H7 (cell line): ENCODE data around the gene BNIP5. TPM values are rescaled to one million over a fixed set of nuclear protein-coding genes. Genes with fewer than 3 reads are reported as not detected.
A peak's percentile ranks its signal among the peaks of the same experiment; 100 is the strongest.

ENCODE experiments used
- DNase-seq: peaks from one replicate; pipeline ENCODE4 v3.0.0; 2012
- H3K27me3 ChIP-seq: 2 replicates; pipeline ENCODE4 v1.6.0; 2011; ENCODE audit warnings: mild to moderate bottlenecking, low read length; ENCODE audit not compliant: control insufficient read depth, insufficient read depth
- H3K36me3 ChIP-seq: replicated peaks from 2 replicates; pipeline ENCODE4 v1.5.1; 2011; ENCODE audit warnings: low read length; ENCODE audit not compliant: control insufficient read depth, insufficient read depth
- H3K4me3 ChIP-seq: 2 replicates; pipeline ENCODE4 v1.5.1; 2011; ENCODE audit warnings: low read depth, mild to moderate bottlenecking, control low read depth, low read length, moderate library complexity; ENCODE audit not compliant: insufficient read depth
- total RNA-seq: library from RNA; depleted of rRNA; stranded (reverse); fragments of >200 nt; shearing (Covaris generic); gene quantifications from 2 replicates; pipeline ENCODE4 v1.2.3, GENCODE V29; 2014

The BNIP5 gene
- total RNA-seq, 1 experiment from 2014 or later, result not detected

DNA sequence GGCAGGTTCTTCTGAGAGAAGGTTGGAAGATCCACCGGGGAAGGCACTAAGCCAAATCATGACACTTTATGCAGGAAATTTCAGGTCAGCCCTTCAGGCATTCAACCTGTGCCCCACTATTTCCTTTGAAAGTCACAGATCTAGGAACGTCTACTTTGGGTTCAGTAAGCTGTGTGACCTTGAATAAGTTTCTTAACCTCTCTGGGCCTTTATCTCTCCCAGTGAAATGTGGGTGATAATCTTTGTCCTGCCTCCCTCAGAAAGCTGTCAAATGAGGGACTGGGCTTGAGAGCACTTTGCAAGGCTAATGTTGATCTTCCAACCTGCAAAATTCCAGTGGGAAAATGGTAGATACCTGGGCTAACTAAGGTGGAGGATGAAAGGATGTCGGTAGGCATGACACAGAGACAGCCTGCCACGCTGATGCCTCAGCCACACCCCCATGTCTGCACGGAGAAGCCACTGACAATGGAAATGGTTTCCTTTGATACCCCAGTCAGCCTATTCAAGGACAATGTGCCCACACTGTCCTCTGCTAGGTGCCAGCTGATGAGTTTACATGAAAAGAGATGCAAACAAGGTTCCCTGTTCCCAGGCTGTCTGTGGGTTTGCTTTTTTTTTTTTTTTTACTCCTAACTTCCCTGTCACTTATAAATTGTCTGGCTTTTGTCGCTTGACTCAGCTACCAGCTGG, 9.3 kb downstream of the BNIP5 start:
- peak; percentile 61 for DNase-seq
- Histone ChIP-seq H3K36me3 (no peaks in the 10 kb centered on the region), H3K27me3 (no peaks in the 10 kb centered on the region), H3K4me3 (no peak overlapping the region)

DNA sequence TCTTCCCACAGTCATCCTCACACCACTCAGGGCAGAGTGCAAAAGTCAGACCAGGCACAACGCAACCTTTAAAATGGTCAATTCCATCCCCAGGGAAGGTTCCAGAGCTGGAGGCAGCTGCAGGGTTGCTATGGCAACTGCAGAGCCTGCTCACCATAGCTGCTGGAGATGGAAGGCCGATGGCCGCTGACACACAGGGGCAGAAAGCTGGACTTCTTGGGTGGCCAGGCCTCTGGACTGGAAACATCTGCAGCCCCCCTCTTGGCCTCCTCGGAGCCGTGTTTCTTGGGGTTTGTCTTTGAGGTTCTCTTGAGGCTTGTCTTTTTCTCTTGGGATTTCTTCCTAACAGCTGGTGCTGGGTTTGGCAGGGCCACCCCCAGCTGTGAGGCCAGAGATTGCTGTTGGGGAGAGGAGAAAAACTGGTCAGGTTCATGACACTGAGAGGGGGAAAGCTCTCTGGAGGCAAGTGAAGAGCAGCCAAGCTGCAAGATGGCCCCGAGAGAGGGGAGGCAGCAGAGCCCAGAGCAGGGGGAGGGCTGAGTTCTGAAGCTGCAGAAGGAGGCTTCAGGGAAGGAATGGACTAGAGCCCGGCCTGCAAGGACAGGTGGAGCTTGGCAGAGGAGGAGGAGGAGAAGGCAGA, 10.2 kb downstream of the BNIP5 start:
- DNase-seq, result no peak
- Histone ChIP-seq H3K27me3 (no peaks in the 10 kb centered on the region), H3K36me3 (no peaks in the 10 kb centered on the region), H3K4me3 (no peak overlapping the region)

DNA sequence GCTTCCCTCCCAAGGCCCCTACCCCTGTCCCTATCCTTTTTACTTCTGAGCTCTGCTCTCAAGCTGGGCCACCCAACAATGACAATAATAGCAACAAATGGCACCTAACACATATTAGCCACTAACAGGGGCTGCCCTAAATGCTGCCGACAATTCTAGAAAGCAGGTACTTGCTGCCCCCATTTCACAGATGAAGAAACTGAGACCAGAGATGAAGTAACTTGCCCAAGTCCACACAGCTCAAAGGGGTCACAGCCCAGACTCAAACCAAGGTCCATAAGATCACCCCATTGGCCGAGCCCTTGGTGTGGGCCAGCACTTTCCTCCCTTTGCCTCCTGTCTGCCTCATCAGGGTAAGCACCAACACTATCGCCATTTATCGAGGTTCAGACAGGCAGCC, 12.0 kb downstream of the BNIP5 start:
- DNase-seq, result no peak
- Histone ChIP-seq H3K36me3 (no peaks in the 10 kb centered on the region), H3K4me3 (no peak overlapping the region), H3K27me3 (no peaks in the 10 kb centered on the region)

DNA sequence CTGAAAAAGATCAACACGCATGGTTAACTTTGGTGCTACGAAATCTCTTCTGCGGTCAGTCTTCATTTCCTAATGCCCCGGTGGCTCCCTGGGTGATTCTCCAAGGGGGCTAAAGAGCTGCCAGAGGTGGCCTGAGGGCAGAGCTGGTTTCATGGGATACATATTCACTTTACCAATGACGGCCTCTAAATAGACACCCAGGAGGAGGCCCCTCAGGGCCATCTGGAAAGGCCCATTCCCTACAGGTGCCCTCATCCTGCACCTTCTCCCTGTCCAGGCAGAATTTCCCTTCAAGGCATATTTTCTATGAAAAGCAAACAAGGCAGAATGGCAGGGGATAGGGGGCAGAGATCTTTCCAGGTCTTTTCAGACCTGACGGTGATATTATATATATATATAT, 12.5 kb downstream of the BNIP5 start:
- Histone ChIP-seq H3K4me3 (no peak overlapping the region), H3K27me3 (no peaks in the 10 kb centered on the region), H3K36me3 (no peaks in the 10 kb centered on the region)
- DNase-seq, result no peak

DNA sequence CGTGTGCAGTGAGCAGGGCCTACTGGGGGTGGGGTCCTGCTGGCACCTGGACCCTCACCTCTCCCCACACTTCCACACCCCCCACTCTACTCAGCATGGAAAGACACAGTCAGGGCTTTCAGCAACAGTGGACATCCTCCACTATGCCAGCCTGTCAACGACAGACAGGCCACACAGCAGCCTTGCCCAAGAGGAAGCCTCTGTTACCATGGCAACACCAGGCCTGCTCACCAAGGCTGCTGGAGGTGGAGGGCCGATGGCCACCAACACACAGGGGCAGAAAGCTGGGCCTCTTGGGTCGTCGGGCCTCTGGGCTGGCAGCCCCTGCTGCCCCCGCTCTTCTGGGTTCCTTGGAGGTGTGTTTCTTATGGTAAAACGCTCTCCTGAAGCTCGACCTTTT, 13.6 kb downstream of the BNIP5 start:
- Histone ChIP-seq H3K4me3 (no peak overlapping the region), H3K36me3 (no peaks in the 10 kb centered on the region), H3K27me3 (no peaks in the 10 kb centered on the region)
- peak; percentile 71 for DNase-seq

- DNase-seq, result no peak
- Histone ChIP-seq H3K4me3 (no peak overlapping the region), H3K27me3 (no peaks in the 10 kb centered on the region), H3K36me3 (no peaks in the 10 kb centered on the region)
Measured at GRCh38 chr6:36322591-36322990, 14.1 kb downstream of the BNIP5 start.

DNA sequence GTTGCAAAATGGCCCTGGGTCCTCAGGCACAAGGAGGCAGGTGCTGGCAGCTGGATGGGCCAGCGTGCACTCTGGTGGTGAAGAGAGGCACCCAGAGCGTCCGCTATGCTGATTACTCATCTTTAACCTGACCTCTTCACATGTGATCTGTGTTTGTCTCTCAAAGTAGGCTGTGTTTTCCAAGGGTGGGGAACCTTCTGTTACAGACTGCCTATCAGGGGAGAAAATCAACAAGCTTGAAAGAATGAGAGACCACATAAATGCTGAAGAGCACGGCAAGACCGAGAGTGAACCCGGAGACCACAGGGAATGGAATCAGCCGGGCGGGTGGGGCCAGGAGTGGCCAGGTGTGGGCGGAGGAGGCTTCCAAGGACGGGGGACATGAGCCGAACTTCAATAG, 16.2 kb downstream of the BNIP5 start:
- no peak for DNase-seq
- no peak overlapping the region for H3K4me3 ChIP-seq
- no peaks in the 10 kb centered on the region for H3K27me3 ChIP-seq
- no peaks in the 10 kb centered on the region for H3K36me3 ChIP-seq

DNA sequence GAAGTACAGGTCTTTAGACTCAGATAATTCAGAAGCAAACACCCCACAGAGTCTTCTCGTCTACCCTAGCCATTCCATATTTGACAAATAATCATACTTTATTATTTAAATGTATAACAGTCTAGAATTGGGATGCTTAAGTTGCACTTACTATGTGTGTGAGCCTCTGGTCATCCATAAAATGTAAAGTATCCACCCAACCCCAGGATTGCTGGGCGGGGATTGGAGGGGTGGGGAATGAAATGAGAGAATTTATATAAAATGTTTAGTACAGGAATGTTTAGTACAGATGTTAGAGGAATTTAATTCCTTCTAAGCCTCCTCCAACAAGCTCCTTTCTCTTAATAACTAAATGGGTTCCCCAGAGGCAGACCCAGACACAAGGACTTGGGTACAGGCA, 16.9 kb downstream of the BNIP5 start:
- H3K36me3 ChIP-seq, result no peaks in the 10 kb centered on the region
- H3K27me3 ChIP-seq, result no peaks in the 10 kb centered on the region
- H3K4me3 ChIP-seq, result no peak overlapping the region
- DNase-seq, result no peak

- DNase-seq, result no peak
- no peaks in the 10 kb centered on the region for H3K27me3 ChIP-seq
- no peaks in the 10 kb centered on the region for H3K36me3 ChIP-seq
- H3K4me3 ChIP-seq, result no peak overlapping the region
Measured at GRCh38 chr6:36319436-36319762, 17.3 kb downstream of the BNIP5 start.

- no peaks in the 10 kb centered on the region for H3K27me3 ChIP-seq
- no peak overlapping the region for H3K4me3 ChIP-seq
- DNase-seq, result peak; percentile 55
- no peaks in the 10 kb centered on the region for H3K36me3 ChIP-seq
Measured at GRCh38 chr6:36318690-36319435, 17.8 kb downstream of the BNIP5 start.

- no peak for DNase-seq
- no peaks in the 10 kb centered on the region for H3K36me3 ChIP-seq
- no peak overlapping the region for H3K4me3 ChIP-seq
- no peaks in the 10 kb centered on the region for H3K27me3 ChIP-seq
Measured at GRCh38 chr6:36317623-36318022, 19.1 kb downstream of the BNIP5 start.

GRCh38 chr6:36315921-36316320, 20.8 kb downstream of the BNIP5 start:
- no peak for DNase-seq
- H3K27me3 ChIP-seq, result no peaks in the 10 kb centered on the region
- no peak overlapping the region for H3K4me3 ChIP-seq
- no peaks in the 10 kb centered on the region for H3K36me3 ChIP-seq

DNA sequence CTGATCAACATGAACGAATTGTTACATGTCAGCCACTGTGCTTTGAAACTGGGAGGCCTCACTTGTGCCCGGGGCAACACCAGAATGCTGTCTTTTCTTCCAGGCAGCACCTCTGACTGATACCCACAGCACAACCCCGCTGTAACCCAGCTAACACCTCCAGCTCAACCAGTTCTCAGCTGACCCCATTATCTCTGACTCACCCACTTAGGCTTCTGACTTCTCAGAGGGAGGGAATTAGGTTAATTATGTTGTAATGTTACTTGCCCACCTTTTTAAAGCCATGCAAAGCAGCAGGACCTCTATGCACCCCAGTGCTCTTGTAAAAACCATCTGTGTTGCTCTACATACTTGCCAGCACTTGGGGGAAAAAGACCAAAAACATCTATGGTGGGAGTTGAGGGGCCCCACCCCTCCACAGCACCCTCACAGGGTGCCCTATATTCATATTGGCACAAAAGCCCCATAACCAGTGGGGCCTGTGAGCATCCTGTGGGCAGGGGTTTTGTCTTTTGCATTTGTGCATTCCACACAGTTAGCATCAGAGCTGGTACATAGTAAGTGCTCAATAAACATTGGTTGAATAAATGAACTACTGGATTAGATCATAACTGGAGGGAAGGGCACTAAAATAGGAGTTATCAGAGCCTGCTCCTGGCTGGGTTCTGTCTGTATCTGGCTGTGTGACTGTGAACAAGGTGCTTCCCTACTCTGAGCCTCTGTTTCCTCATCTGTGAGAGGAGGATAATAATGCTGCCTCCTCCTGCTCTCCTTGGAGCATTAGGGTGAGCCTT, 22.3 kb downstream of the BNIP5 start:
- Histone ChIP-seq H3K27me3 (no peaks in the 10 kb centered on the region), H3K36me3 (no peaks in the 10 kb centered on the region), H3K4me3 (no peak overlapping the region)
- no peak for DNase-seq

DNA sequence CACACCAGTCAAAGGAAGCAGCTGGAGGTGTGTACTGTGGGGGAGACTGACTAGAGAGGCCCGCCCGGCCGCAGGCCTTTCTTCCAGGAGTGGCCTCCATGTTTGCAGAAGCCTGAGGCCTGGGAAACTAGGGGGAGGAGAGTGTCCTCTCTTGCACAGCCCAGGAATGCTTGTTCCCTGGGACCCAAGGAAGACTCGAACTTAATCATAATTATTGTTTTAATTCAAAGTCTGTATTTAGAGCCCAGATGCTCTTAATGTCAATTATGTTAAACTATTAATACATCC, 23.1 kb downstream of the BNIP5 start:
- no peaks in the 10 kb centered on the region for H3K36me3 ChIP-seq
- no peaks in the 10 kb centered on the region for H3K27me3 ChIP-seq
- no peak overlapping the region for H3K4me3 ChIP-seq
- no peak for DNase-seq
